HG03159 (cell line): ENCODE measurements around the gene PAX8.

Experiments
- ATAC-seq: cut with Tn5 transposase; IDR thresholded peaks from one replicate; pipeline ENCODE4 v1.9.1; 2021; ENCODE audit warnings: mild to moderate bottlenecking, moderate library complexity; ENCODE audit not compliant: unreplicated experiment

Gene PAX8

GRCh38 chr2:113187771-113188170, 91.0 kb downstream of the PAX8 start:
- no peak for ATAC-seq

- ATAC-seq: no peak
Measured at GRCh38 chr2:113186433-113186796, 92.3 kb downstream of the PAX8 start.

GRCh38 chr2:113185664-113186432, 92.9 kb downstream of the PAX8 start:
- ATAC-seq: no peak

- ATAC-seq: no peak
Measured at GRCh38 chr2:113184531-113185230, 94.0 kb downstream of the PAX8 start.

GRCh38 chr2:113183703-113184102, 95.0 kb downstream of the PAX8 start:
- ATAC-seq: no peak

GRCh38 chr2:113183264-113183663, 95.5 kb downstream of the PAX8 start:
- no peak for ATAC-seq

GRCh38 chr2:113182471-113183260, 96.1 kb downstream of the PAX8 start:
- ATAC-seq: no peak

GRCh38 chr2:113181258-113182051, 97.3 kb downstream of the PAX8 start:
- no peak for ATAC-seq

GRCh38 chr2:113180131-113180946, 98.4 kb downstream of the PAX8 start:
- no peak for ATAC-seq

- no peak for ATAC-seq
Measured at GRCh38 chr2:113179446-113180045, 99.2 kb downstream of the PAX8 start.

GRCh38 chr2:113178891-113179290, 99.8 kb downstream of the PAX8 start:
- ATAC-seq: no peak

- no peak for ATAC-seq
Measured at GRCh38 chr2:113178069-113178746, 100.5 kb downstream of the PAX8 start.

GRCh38 chr2:113176696-113177355, 101.9 kb downstream of the PAX8 start:
- no peak for ATAC-seq

- no peak for ATAC-seq
Measured at GRCh38 chr2:113175736-113176695, 102.7 kb downstream of the PAX8 start.

- ATAC-seq: peak; percentile 74
Measured at GRCh38 chr2:113175042-113175628, 103.6 kb downstream of the PAX8 start.

- no peak for ATAC-seq
Measured at GRCh38 chr2:113174376-113174750, 104.4 kb downstream of the PAX8 start.
